ENCODE results near the gene NDEL1.

DNA sequence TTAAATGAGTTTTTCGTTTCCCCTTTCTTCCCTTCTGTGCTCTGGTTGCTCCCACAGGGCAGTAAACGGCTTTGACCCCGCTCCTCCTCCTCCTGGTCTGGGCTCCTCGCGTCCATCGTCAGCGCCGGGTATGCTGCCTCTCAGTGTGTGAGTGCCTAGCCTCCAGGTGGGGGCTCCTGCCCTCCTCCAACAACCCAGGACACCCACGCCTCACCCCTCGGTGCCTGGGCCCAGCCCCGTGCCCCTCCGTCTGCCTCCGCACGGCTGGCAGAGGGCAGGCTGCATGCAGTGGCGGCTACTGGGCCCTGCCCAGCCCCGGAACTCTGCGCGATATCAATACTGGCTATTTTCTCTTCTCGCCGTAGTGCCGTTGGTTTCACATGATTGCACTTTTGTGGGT lies 31.2 kb downstream of the NDEL1 start:
- TF ChIP-seq NFIC (IDR thresholded peaks at IDR 0.05) (no peak), YY1 (IDR thresholded peaks at IDR 0.05; ENCODE audit: low read depth) (no peak)
- TF ChIP-seq, protein P1, sequence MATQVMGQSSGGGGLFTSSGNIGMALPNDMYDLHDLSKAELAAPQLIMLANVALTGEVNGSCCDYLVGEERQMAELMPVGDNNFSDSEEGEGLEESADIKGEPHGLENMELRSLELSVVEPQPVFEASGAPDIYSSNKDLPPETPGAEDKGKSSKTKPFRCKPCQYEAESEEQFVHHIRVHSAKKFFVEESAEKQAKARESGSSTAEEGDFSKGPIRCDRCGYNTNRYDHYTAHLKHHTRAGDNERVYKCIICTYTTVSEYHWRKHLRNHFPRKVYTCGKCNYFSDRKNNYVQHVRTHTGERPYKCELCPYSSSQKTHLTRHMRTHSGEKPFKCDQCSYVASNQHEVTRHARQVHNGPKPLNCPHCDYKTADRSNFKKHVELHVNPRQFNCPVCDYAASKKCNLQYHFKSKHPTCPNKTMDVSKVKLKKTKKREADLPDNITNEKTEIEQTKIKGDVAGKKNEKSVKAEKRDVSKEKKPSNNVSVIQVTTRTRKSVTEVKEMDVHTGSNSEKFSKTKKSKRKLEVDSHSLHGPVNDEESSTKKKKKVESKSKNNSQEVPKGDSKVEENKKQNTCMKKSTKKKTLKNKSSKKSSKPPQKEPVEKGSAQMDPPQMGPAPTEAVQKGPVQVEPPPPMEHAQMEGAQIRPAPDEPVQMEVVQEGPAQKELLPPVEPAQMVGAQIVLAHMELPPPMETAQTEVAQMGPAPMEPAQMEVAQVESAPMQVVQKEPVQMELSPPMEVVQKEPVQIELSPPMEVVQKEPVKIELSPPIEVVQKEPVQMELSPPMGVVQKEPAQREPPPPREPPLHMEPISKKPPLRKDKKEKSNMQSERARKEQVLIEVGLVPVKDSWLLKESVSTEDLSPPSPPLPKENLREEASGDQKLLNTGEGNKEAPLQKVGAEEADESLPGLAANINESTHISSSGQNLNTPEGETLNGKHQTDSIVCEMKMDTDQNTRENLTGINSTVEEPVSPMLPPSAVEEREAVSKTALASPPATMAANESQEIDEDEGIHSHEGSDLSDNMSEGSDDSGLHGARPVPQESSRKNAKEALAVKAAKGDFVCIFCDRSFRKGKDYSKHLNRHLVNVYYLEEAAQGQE (IDR thresholded peaks at IDR 0.05; ENCODE audit: low read depth) = no peak

All from Ishikawa (cell line).